Inflammatory macrophage treated with lipopolysaccharide for 4 hours (primary cell): ENCODE results near the gene MAML3.

ENCODE experiments used
- DNase-seq: peaks from one replicate; pipeline ENCODE4 v3.0.0-alpha.2; 2020

Gene MAML3

DNA sequence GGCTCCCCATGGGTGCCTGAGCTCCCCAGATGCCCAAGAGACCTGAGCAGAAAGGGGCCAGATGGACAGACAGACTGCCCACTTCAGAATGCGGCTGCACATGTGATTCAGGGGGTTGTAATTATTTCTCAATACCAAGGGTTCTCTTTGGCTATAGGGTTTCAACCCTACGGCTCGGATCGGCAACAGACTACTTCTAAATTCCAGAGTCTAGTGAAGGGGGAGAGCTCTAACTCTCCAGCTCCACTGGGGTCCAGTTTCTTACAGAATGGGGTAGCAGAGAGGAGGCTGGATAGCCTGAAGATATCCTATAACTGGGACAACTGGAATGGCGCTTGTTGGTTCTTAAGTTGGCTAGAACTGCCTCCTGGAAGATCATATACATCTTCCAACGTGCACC lies 352.1 kb downstream of the MAML3 start:
- no peak for DNase-seq

DNA sequence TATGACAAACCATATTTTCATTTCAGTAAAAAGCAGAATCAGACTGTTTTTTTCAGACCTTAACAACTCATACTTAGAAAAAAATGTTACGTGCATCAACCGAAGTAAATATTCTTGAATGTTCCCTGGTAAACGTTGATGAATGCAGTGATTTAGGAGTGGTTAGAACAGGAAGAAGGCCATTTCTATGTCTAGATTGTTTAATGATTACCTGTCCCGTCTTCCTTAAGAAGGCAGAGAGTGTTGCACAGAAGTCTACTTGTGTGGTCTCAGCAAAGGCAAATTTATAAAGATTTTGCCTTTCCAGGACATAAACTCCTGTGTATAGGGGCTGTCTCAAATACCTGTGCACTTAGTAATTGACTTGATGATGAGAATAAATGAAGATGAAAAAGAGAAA lies 353.9 kb downstream of the MAML3 start:
- DNase-seq, result no peak

DNA sequence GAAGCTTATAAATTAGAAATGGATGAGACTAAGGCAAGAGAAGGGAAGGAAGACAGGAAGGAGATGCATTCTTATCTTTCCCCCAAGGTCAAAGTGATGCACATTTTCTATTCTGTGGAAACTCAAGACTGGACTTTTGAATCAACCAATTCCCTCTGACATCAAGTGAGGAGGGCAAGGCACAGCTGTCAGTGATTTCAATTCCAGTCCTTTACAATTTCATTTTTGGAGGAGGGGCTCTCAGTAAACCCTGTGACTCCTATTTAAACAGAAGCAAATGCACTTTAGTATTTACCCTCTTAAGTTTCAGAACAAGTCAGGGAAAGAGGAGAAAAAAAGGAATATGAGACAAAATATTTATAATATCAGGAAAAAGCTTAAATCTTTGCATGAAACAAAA lies 354.4 kb downstream of the MAML3 start:
- DNase-seq, result no peak

DNA sequence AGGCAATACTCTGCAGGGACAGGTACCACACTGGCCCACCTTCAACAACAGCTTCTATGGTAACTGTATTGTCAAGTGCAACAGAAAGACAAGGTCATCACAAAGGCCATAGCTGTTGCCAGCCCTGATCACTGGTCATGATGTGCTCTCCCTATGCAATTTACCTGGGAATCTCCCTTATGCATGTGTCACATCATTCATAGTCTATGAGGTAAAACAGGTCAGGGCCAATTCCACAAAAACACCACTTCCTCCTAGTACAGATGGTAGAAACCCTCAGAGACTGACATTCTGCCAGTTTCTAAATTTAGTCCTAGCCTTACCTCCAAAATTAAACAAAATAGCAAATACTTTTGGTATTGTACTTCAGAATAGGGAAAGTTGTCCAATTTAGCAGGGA lies 355.5 kb downstream of the MAML3 start:
- DNase-seq, result peak; percentile 23

DNA sequence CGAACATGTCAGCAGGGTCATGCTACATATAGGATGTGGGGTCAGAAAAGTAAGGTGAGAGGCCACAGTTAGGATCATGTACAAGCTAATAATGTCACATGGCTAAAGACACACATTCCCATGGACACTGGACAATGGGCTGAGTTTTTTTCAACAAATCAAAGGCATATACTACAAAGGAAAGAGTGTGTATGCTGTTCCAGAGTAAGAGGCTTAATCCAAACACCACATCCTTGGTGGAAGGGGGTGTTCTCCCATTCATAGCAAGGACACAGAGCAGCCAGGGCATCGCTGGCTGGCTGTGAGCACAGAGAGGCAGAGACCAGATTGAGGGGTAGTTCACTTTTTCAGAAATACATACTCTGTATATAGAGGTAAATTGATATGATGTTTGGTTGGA lies 356.7 kb downstream of the MAML3 start:
- DNase-seq, result no peak

DNA sequence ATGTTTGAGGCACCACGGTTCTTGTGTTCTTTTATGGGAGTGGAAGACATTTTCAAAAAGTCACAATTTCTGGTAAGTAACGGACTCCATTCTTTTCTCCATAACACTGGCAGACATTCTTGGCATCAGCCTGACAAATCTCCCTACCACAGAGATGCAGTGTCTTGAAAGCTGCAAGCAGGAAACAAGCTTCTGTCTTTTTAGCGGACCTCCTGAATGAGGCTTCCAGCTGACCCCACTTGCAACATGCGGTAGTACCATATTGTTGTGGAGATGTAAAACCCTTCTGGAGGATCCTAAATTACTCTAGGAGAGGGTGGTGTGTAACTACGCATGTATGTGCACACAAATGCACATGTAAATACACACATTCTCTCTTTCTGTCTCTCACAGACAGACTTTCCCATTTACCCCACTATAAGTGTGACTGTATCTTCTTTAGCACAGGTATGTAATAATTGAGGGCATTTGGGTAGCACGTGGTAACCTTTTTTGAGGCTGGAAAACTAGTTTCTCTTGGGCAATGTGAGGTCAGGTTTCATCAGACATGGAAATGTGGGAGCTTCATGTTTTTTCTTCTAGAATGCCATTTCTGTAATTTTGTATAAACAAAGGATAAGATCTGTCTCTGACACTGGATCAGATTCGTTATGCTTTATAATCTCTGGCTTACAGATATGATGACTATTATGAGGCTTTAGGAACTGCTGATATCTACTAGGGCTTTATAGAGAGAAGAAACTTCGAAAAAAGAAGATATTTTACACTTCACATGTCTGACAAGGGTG lies 358.3 kb downstream of the MAML3 start:
- DNase-seq, result no peak

DNA sequence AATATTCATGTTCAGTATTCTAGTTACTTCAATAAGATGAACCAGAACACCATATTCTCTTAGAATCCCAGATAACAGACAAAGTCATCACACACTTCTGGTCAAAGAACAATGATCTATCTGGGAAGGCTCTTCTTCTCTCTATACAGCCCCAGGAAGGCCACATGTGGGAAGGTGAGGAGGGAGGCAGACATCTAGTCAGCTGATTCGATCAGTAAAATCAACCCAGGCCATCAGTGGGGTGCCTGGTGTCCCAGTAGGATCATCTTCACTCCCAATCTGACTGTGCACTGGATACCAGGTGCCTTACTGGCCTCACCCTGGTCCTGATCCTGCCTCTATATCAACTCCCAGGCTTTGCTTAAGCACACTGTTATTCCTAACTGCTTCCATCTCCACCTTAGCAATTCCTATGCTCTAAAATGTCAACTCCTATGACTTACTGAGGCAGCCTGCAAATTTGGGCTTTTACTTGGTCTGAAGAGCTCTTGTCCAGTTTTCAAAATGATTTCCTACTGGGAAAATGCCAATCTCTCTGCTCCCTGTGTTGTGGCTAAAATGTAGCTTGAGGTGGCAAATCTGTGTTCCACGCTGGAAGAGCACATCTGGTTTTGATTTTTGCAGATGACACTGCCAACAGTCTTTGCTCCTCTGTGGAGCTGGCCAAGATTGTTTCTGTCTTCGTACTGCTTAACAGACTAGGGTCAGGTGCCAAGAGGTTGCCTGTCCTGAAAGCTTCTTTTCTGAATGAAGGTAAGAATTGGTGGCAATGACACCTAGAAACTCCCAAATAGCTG lies 359.6 kb downstream of the MAML3 start:
- DNase-seq, result no peak

DNA sequence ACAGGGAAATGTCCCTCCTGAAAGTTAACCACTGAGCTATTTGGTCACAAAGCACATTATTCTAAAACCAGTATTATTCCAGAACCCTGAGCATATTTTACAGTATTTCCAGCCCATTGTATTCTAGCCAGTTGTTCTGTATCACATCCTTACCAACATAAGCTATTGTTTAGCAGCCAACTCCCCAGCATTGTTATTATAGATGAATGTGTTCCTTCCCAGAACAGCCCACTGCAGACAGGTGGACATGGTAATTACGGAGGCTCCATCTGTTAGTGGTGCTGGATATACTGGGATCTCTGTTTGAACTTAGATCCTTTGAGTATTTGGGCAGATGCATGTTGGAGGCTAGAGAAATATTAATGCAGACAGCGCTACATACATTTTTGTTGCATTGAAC lies 362.3 kb downstream of the MAML3 start:
- DNase-seq, result no peak

DNA sequence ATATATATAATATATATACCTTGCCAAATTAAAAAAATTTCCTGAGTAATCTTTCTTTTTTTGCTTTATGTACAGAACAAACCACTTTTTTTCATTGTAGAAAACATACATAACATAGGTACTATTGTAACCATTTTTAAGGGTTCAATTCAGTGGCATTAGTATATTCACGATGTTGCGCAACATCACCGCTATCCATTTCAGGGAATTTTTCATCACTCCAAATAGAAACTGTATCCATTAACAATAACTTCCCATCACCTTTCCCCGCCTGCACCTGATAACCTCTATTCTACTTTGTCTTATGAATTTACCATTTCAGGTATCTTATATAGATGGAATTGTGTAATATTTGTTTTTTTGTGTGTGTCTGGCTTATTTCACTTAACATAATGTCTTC lies 363.7 kb downstream of the MAML3 start:
- DNase-seq, result no peak

DNA sequence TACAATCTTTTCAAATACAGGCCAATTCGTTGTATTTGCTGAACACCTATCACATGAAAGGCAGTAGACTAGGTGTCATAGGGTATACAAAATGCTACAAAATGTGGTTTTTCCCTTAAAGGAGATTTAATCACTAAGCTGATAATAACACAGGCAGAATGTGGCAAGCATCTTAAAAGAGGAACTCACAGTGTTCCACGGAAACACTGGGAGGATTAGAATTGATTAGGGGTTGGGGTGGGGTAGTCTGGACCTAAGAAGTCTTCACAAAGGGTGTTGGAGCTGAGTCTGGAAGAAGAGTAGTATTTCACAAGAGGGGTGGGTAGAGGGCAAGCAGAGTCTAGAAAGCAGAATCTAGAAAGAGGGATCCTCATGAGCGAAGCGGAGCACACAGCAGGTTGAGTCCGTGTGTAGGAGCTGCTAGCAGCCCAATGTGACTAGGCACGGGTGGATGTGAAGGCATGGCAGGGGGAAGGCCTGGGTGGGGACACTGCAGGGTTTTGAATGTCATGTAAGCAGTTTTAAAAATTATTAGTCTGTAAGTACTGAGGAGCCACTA lies 364.8 kb downstream of the MAML3 start:
- DNase-seq, result peak; percentile 41

DNA sequence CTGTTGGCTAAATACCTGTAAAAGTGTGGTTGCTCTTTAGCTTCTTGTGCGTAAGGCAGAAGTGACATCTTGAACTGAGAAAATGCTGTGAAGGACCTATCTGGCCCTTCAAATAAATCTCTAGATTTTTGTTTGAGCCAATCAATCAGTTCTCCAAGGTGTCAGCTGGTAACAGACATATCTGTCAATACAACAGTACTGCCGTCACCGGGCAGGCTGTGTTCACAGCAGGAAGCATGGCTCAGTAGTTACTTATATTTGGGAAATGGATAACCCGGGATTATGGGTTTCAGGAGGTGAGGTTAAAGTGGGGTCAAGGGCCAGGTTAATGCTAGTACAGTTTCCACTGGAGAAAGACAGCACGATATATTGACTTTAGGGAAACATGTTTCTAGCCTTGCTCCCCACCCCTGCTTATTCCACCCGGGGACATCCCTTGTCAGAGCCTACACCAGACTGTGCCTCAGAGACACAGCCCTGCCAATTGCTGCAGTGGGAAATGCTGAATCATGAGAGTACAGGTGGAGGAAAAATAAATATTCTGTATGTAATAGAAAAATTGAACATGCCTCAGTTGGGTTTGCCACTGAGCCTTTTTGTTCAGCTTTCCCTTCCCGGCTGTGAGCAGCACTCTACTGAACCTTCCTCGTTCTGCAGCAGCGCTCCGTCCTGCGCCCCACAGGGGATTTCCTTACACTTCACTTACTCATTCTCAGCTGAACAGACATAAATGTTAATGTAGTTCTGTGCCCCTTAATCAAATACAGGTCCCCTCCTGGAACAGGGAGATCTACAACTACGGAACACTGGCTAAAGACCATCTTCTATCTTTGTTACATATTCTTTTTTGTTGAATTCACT lies 367.3 kb downstream of the MAML3 start:
- DNase-seq, result peak; percentile 63

DNA sequence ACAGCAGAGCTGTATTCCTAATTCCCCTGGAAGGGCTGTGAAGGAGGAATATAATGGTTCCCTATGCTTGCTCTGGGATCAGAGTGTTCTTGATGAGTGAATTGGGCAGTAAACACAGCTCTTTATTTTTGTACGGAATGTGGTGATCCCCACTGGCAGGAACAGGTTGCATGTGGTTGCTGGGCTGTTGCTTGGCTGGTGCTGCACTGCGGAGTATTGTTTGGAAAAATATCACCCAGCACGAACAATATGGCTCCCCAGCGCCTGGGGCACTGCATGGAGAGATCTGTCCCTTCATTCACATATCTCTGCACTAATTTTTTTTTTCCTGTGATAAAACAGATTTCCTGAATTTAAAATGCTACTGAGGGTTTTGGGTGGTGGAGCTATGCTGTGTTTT lies 368.6 kb downstream of the MAML3 start:
- DNase-seq, result no peak

DNA sequence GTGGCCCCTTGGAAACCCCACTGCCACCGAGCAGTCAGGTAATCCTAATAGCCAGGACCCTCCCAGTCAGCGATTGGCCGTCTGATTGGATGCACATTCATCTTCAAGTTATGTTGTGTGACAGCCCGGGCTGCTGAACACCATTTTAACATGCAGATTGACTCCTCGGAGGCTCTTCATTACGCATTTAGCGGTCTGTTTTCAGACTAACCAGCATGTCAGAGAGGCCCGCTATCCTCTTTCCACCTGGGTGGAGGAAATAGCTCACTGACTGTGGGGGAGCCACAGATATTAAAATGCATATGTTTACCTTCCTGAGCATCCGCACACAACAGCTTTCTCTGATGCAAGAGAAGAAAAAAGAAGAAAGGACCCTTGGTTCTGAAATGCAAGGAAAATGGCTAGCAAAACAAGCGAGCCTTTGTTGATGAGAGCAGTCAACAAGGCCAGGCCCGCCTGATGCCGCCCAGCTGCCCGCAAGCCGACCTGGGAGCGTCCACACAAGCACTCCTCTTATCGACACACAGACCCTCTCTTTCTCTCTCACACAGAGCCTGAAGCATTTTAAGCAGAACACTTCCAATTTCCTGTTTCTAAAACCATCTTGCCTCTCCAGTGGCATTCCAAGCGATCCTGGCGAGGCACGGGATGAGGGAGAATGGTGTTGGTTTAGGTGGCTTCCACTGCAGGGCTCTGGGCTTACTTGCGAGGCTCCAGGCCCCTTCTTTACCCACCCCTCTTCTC lies 370.1 kb downstream of the MAML3 start:
- no peak for DNase-seq

DNA sequence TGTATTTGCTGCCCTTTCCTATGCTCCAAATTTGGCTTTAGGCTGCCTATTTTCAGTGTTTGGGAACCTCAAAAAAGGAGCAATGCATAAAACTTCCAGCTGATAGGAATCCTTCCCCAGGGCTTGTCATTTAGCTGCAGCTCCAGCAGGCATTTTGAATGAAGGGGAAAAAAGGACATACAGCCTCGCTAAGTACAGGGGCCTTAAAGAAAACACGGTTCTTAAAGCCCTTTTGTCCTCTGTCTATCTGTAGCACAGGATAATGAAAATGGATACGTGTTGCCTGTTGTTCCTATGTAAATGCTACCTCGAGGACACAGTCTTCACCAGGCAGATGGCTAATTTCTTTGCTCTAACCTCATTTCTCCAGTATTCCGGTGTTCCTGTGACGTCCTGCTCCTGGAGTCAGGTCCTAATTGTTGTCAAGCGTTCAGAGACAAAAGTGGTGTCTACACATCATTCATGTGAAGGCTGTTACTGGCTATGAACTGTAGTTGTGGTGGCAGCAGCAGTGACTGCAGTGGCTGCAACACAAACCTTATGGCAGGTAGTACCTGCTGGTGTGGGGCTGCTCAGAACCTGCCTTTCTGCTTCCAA lies 371.0 kb downstream of the MAML3 start:
- no peak for DNase-seq

DNA sequence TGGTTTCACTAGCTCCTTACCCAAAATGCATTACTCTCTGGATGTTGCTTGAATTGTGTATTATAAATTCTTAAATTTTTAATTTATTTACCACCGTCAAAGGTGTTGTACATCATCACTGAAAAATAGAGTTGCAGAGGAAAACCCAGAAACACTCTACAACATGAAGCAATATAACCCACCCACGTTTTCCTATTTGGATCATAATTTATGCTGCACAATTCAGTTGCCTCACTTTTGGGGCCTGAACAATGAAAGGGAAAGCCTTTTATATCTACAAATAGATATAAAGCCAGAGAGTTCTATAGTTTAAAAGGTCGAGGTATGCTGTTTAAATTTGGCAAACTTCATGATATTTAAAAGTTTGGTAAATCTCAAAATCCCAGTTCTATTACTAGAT lies 372.9 kb downstream of the MAML3 start:
- peak; percentile 70 for DNase-seq

DNA sequence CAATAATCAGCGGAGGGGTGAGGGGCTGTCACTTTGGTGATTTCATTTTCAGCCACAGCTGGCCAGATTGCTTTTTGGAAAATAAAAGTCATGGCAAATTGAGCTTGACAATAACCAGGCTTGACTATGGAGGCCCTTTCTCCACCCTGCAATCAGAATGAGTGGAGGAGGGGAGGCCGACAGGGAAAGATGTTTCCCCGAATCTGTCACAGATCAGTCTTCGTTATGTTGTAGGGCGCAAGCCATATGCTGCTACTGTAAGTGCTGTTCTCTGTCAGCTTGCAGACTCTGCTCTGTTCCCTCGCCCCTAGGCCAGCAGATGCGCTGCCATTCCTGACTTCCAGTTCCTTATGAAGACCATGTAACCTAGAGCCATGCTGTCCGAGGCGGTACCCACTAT lies 374.3 kb downstream of the MAML3 start:
- DNase-seq, result no peak

DNA sequence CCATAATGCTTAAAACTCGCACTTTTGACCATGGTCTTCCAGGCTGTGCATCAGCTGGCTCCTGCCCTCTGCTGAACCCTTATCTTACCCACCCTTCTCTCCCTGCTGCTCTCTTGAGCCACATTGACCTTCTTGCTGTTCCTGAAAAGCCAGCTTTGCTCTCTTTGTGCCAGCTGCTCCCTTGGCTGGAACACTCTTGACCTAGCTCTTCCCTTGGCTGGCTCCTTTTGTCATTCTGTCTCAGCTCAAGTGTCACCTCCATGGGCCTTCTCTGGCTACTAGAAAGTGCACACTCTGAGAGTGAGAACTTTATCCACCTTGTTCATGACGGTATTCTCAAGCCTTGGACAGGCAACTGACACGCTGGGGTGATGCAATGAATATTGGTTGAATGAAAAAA lies 376.2 kb downstream of the MAML3 start:
- no peak for DNase-seq

DNA sequence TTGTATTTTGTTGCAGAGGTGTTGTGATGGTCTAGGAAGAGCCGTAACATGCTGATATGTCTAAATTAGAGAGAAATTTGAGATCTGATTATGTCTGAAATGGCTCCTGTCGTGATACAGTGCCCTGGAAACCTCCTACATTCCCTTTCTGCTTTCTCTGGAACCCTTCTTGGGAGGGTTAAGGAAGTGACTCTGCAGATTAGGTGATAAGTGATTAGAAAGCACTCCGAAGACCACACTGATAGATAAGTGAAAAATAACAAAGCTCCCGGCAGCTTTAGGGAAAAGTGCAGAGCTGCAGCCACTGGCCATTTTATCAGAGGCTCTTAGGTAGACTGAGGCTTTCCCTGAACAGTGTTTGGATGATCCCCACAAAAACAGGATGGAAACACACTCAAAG lies 377.7 kb downstream of the MAML3 start:
- no peak for DNase-seq

DNA sequence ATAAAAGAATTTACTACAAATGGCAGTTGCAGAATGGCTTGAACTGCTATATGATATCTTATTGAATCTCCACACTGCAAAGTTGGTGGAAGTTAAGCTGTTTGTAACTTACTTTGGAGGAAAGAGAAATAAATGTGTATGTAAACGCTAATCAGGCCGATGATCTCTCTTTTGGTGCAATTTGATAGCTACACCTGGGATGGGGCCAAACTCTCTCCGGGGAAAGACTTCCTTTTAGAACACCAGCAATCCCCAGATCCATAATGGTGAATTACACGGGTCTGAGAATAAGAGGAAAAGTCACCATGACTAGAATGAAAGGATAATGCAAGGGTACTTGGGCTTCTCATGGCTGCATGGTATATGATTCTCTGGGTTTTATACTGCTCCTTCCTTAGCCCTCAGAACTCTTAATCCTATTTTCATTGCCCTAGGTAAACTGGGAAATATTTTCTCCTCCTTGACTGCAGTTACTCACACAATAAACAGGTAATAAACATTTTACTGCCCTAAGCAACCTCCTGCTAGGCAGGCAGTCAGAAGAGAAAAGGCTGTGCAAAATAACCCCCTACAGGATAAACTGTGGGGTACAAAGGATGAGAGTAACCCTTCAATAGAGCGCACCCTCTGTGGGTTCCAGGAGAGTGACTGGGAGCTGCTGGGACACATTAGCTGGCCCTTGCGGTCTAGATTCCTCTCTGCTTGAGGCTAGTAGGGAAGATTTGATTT lies 379.1 kb downstream of the MAML3 start:
- no peak for DNase-seq

DNA sequence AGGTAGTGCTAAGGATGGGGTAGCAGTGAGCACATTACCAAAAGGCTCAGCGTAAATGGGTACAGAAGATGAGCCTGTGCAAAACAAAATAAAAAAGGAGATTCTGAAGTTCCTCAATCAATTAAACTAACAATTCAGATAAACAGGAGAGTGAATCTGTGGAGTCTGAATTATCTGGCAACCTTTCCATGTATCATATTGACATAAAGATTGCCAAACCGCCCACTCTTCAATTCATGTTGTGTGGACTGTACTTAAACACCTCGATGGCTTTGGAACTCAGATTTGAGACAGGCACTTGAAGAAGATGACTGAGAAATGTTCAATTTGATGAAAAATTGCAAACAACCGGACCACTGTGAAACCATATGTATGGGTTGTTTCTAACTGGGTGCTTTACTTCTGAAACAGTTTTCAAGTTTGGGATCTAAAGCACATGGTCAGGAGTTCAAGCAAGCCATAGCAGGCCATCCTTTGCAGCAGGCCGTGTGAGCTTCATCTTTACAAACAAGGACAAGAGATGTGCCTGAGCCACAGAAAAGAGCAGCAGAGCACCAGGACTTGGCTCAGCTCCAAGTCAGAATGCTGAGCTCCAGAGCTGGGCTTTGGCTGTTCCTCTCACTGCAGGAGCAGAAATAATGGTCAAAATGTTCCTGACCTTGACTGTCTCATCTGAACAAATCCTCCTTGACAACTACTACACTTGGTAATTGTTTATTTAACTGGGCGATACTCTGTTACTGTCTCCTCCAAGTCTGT lies 380.2 kb downstream of the MAML3 start:
- DNase-seq, result no peak

DNA sequence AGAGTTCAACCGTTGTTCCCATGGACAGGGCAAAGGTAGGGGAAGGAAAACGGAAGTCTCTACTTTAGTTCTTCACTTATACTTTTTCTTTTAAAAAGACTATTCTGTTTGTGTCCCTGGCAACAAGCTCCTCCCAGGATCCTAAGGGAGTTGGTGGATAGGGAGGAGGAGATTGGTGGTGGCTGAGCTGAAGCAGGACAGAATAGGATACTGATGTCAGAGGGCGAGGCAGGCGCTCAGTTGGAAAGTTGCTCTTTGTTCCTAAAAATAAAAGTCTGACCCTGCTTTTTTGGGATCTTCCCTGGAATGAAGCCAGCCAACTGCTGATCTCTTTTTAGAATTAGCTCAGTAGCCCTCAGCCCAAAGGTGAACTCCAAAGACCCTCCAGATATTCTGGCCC lies 383.6 kb downstream of the MAML3 start:
- DNase-seq, result no peak
